CD4-positive, alpha-beta T cell treated with Interleukin-4 for 4 hours (primary cell): Measurements from ENCODE around the gene PTPRA.
A peak's percentile ranks its signal among the peaks of the same experiment; 100 is the strongest.
"Not testable (repeated sequence)": the region's sequence is repeated elsewhere in the genome, so short reads cannot be mapped to it uniquely, and the experiment has no call there.

ENCODE experiments used
- DNase-seq: peaks from one replicate; pipeline ENCODE4 v3.0.0-alpha.2; 2020

The PTPRA gene

GRCh38 chr20:3010985-3011723, 137.9 kb downstream of the PTPRA start:
- peak; percentile 24 for DNase-seq

- DNase-seq: no peak
Observed at GRCh38 chr20:3011752-3012151, 138.5 kb downstream of the PTPRA start.

GRCh38 chr20:3013771-3014170, 140.5 kb downstream of the PTPRA start:
- no peak for DNase-seq

- DNase-seq: no peak
Observed at GRCh38 chr20:3014179-3014578, 140.9 kb downstream of the PTPRA start.

- no peak for DNase-seq
Observed at GRCh38 chr20:3014662-3015061, 141.4 kb downstream of the PTPRA start.

GRCh38 chr20:3015302-3015701, 142.0 kb downstream of the PTPRA start:
- DNase-seq: not testable (repeated sequence)

GRCh38 chr20:3021327-3021726, 148.0 kb downstream of the PTPRA start:
- DNase-seq: no peak

- no peak for DNase-seq
Observed at GRCh38 chr20:3021777-3022176, 148.5 kb downstream of the PTPRA start.

GRCh38 chr20:3022559-3023490, 149.5 kb downstream of the PTPRA start:
- DNase-seq: not testable (repeated sequence)

- no peak for DNase-seq
Observed at GRCh38 chr20:3027987-3028386, 154.7 kb downstream of the PTPRA start.

GRCh38 chr20:3031524-3032147, 158.4 kb downstream of the PTPRA start:
- DNase-seq: no peak

GRCh38 chr20:3032624-3033023, 159.3 kb downstream of the PTPRA start:
- no peak for DNase-seq

GRCh38 chr20:3037654-3038053, 164.4 kb downstream of the PTPRA start:
- DNase-seq: no peak

- no peak for DNase-seq
Observed at GRCh38 chr20:3038454-3038853, 165.2 kb downstream of the PTPRA start.

GRCh38 chr20:3039426-3039825, 166.1 kb downstream of the PTPRA start:
- DNase-seq: no peak

GRCh38 chr20:3040086-3040485, 166.8 kb downstream of the PTPRA start:
- no peak for DNase-seq

- no peak for DNase-seq
Observed at GRCh38 chr20:3041854-3042409, 168.7 kb downstream of the PTPRA start.

- DNase-seq: no peak
Observed at GRCh38 chr20:3042625-3043024, 169.3 kb downstream of the PTPRA start.

- no peak for DNase-seq
Observed at GRCh38 chr20:3043322-3043721, 170.0 kb downstream of the PTPRA start, which contains the start of gene GNRH2. GNRH2 (plus strand) TSS chr20:3043622; CDS start chr20:3044415, 793 bp downstream.

GRCh38 chr20:3044336-3044965, 171.2 kb downstream of the PTPRA start:
- no peak for DNase-seq

- DNase-seq: peak; percentile 43
Observed at GRCh38 chr20:3045042-3045815, 171.9 kb downstream of the PTPRA start.
